Prostate gland (tissue), 2 donors: ENCODE measurements around the gene CLP1. TPM values are rescaled to one million over a fixed set of nuclear protein-coding genes. Genes with fewer than 3 reads are reported as not detected.

ENCODE experiments used
- DNase-seq: peaks from one replicate; pipeline ENCODE4 v3.0.0-alpha.2; 2019; ENCODE audit warnings: low spot score
- H3K27ac ChIP-seq, 2 donors: fragments of 200-600 bp; sonication (generic); 2 replicates each; pipeline ENCODE4 v1.5.1; 2017 to 2019
- H3K27me3 ChIP-seq: fragments of 200-600 bp; sonication (generic); replicated peaks from 2 replicates; pipeline ENCODE4 v1.5.1; 2019; ENCODE audit not compliant: insufficient read depth
- H3K36me3 ChIP-seq, 2 donors: fragments of 200-600 bp; sonication (generic); 1 replicate in 1 of 2; 2 replicates in 1 of 2; pipeline versions ENCODE4 v1.5.1 to v1.8.1; 2017 to 2019
- H3K4me1 ChIP-seq: fragments of 200-600 bp; sonication (generic); replicated peaks from 2 replicates; pipeline ENCODE4 v1.5.1; 2019
- H3K4me3 ChIP-seq, 2 donors: fragments of 200-600 bp; sonication (generic); 2 replicates each; pipeline ENCODE4 v1.5.1; 2017 to 2019
- H3K9me3 ChIP-seq: fragments of 200-600 bp; sonication (generic); 2 replicates; pipeline ENCODE4 v1.5.1; 2017
- CTCF ChIP-seq, 4 experiments: fragments of 200-600 bp in 2 of 4; fragments of 450-650 bp in 2 of 4; sonication (generic) in 2 of 4; IDR thresholded peaks; 1 replicate in 3 of 4; 2 replicates in 1 of 4; pipeline ENCODE4 v1.5.1; 2016 to 2019; ENCODE audit warnings: antibody characterized with exemption in 4 of 4, mild to moderate bottlenecking in 2 of 4, moderate library complexity in 2 of 4
- POLR2A ChIP-seq: fragments of 450-650 bp; IDR thresholded peaks from one replicate; pipeline ENCODE4 v1.6.1; 2016; ENCODE audit warnings: antibody characterized with exemption, mild to moderate bottlenecking
- POLR2AphosphoS5 ChIP-seq: sonication (generic); formaldehyde crosslinking; IDR thresholded peaks from one replicate; pipeline ENCODE4 v1.6.1; 2017; ENCODE audit warnings: antibody characterized with exemption
- WGBS: methylation state at CpG from one replicate; pipeline ENCODE4 v1.1.5; 2018; 5-methylcytosine and 5-hydroxymethylcytosine counted together
- intact Hi-C: fragments of 100-400 bp; cut with DNase I; formaldehyde crosslinking; loops from one replicate; pipeline ENCODE4 v1.14.2; 2022
- total RNA-seq, 2 donors: library from RNA; depleted of rRNA; stranded (reverse); fragments of >200 nt; gene quantifications; one replicate each; pipeline ENCODE4 v1.1.0, GENCODE V29; 2016

CLP1 gene
- total RNA-seq, 2 donors from 2014 or later, result 9.3 to 11.0 TPM

GRCh38 chr11:57656885-57657193 is 723 bp upstream of the CLP1 start:
- H3K4me1 ChIP-seq, result peaks cover 4% of the 10 kb centered on the region
- intact Hi-C loops, result no loop called here
- WGBS, result 9% methylated on average over 5 of the region's 5 CpGs

DNA sequence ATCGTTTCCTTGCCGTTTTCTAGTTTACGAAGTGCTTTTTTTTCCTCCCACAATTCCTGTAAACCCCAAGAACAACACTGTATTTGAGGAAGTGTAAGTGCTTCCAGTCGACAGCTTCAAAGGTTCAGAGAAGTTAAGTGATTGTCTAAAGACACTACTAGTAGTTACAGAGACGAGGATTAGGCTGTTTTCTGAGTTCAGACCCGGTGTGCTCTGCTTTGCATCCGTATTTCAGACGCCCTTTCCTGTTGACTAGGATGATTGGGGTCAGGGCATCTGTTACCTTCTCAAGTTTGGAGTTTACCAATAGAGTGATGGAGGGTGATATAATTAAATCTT is 430 bp downstream of the CLP1 start:
- DNase-seq, result no peak
- intact Hi-C loops, result no loop called here
- Histone ChIP-seq H3K27ac (peak overlapping the region; percentile 56 to 87), H3K36me3 (peaks cover 6 to 8% of the 10 kb centered on the region in 2 donors), H3K9me3 (no peaks in the 10 kb centered on the region), H3K4me3 (peak overlapping the region; percentile 46 to 59), H3K27me3 (no peaks in the 10 kb centered on the region), H3K4me1 (peaks cover 4% of the 10 kb centered on the region)
- WGBS, result 0% methylated on average over 8 of the region's 8 CpGs
- no peak for TF ChIP-seq CTCF (IDR thresholded peaks at IDR 0.05)
- no peak for TF ChIP-seq POLR2AphosphoS5

More at GRCh38 chr11:57656885-57657193, 723 bp upstream of the CLP1 start:
- Histone ChIP-seq H3K36me3 (peaks cover 6 to 8% of the 10 kb centered on the region in 2 donors), H3K9me3 (no peaks in the 10 kb centered on the region), H3K27me3 (no peaks in the 10 kb centered on the region), H3K4me3 (peak overlapping the region; percentile 46 to 59), H3K27ac (peak overlapping the region; percentile 87 to 90)
- TF ChIP-seq POLR2AphosphoS5, result no peak
- no peak for TF ChIP-seq POLR2A
- no peak for TF ChIP-seq CTCF (IDR thresholded peaks at IDR 0.05)
- no peak for DNase-seq

- H3K36me3 ChIP-seq, result peaks cover 6 to 8% of the 10 kb centered on the region in 2 donors
- 92% methylated on average over 14 of the region's 14 CpGs for WGBS
- no peaks in the 10 kb centered on the region for H3K27me3 ChIP-seq
- H3K27ac ChIP-seq, result no peak overlapping the region
- no peak for DNase-seq
- H3K4me3 ChIP-seq, result no peak overlapping the region
- intact Hi-C loops, result no loop called here
- peaks cover 4% of the 10 kb centered on the region for H3K4me1 ChIP-seq
- H3K9me3 ChIP-seq, result no peaks in the 10 kb centered on the region
- no peak for TF ChIP-seq CTCF (IDR thresholded peaks at IDR 0.05)
- TF ChIP-seq POLR2A, result no peak
- TF ChIP-seq POLR2AphosphoS5, result no peak
These were observed 2.1 kb downstream of the CLP1 start for GRCh38 chr11:57659669-57660068.

DNA sequence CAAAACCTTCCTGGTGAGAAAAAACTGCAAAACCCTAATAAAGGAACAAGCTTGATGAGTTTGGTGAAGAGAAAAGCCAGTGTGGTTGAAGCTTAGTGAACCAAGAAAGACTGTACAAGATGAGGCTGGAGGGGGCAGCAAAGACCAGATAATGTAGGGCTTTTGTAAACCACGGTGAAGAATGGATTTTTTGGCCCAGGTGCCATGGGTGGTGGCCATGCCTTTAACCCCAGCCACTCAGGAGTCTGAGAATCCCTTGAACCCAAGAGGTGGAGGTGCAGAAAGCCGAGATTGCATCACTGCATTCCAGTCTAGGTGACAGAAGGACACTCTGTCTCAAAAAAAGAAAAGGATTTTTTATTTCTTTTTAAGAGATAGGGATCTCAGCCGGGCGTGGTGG is 5.3 kb downstream of the CLP1 start:
- Histone ChIP-seq H3K36me3 (peaks cover 6 to 8% of the 10 kb centered on the region in 2 donors), H3K27me3 (no peaks in the 10 kb centered on the region), H3K27ac (no peak overlapping the region), H3K4me3 (no peak overlapping the region), H3K9me3 (no peaks in the 10 kb centered on the region), H3K4me1 (peaks cover 4% of the 10 kb centered on the region)
- no peak for DNase-seq
- peak; percentile 20 for TF ChIP-seq POLR2AphosphoS5
- no peak for TF ChIP-seq POLR2A
- intact Hi-C loops, result no loop called here
- WGBS, result 47% methylated on average over 4 of the region's 4 CpGs

DNA sequence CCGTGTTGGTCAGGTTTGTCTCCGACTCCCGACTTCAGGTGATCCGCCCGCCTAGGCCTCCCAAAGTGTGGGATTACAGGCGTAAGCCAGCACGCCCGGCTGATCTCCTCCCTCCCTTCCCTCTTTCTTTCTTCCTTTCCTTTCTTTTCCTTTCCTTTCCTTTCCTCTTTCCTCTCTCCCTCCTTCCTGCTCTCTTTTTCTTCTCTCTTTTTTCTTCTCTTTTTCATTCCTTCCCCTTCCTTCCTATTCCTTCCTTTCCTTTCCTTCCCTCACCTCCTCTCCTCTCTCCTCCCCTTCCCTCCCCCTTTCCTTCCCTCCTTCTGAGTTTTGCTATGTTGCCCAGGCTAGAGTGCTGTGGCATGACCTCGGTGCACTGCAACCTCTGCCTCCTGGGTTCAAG is 6.4 kb downstream of the CLP1 start:
- Histone ChIP-seq H3K27ac (no peak overlapping the region), H3K4me1 (no peaks in the 10 kb centered on the region), H3K4me3 (no peak overlapping the region), H3K27me3 (no peaks in the 10 kb centered on the region), H3K9me3 (no peaks in the 10 kb centered on the region), H3K36me3 (peaks cover 6 to 8% of the 10 kb centered on the region in 2 donors)
- intact Hi-C loops, result no loop called here
- no peak for DNase-seq
- TF ChIP-seq CTCF (IDR thresholded peaks at IDR 0.05) (no peak), POLR2A (no peak), POLR2AphosphoS5 (no peak)
- whole genome bisulfite sequencing, result 80% methylated on average over 9 of the region's 9 CpGs
